Epithelial cell of esophagus (primary cell): ENCODE results near the gene CPPED1.

Source experiments
- DNase-seq: peaks from one replicate; pipeline ENCODE4 v3.0.0; 2010; ENCODE audit warnings: low read depth
- H3K4me3 ChIP-seq: 2 replicates; pipeline ENCODE4 v1.5.1; 2011; ENCODE audit warnings: mild to moderate bottlenecking, low read length, control low read depth
- TF ChIP-seq, protein P1 (sequence below): IDR thresholded peaks from 2 replicates; pipeline ENCODE4 v1.5.1; 2011; ENCODE audit warnings: low read depth, mild to moderate bottlenecking, low read length, control low read depth, inconsistent platforms; ENCODE audit not compliant: insufficient read depth; ENCODE audit errors: missing control alignments

The CPPED1 gene

DNA sequence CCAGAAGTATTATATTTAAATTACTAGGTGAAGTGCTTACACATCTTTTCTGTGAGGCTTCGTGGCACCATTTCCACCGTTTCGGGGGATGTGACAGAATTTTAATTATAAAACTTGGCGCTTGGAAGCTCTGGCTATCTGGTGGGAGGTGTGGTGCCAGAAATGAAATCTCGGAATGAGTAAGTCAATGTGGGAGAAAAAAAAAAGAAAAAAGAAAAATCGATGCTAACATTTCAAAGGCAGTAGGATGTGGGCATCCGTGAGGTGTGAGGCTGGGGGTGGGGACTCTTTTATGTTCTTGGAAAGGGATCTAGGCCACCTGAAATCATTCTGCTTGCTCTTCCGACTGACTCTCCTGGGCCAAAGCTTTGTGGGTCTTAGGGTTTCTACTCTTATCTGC is 21.9 kb downstream of the CPPED1 start:
- TF ChIP-seq, protein P1, sequence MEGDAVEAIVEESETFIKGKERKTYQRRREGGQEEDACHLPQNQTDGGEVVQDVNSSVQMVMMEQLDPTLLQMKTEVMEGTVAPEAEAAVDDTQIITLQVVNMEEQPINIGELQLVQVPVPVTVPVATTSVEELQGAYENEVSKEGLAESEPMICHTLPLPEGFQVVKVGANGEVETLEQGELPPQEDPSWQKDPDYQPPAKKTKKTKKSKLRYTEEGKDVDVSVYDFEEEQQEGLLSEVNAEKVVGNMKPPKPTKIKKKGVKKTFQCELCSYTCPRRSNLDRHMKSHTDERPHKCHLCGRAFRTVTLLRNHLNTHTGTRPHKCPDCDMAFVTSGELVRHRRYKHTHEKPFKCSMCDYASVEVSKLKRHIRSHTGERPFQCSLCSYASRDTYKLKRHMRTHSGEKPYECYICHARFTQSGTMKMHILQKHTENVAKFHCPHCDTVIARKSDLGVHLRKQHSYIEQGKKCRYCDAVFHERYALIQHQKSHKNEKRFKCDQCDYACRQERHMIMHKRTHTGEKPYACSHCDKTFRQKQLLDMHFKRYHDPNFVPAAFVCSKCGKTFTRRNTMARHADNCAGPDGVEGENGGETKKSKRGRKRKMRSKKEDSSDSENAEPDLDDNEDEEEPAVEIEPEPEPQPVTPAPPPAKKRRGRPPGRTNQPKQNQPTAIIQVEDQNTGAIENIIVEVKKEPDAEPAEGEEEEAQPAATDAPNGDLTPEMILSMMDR: no peak
- no peak for DNase-seq
- no peak overlapping the region for H3K4me3 ChIP-seq

DNA sequence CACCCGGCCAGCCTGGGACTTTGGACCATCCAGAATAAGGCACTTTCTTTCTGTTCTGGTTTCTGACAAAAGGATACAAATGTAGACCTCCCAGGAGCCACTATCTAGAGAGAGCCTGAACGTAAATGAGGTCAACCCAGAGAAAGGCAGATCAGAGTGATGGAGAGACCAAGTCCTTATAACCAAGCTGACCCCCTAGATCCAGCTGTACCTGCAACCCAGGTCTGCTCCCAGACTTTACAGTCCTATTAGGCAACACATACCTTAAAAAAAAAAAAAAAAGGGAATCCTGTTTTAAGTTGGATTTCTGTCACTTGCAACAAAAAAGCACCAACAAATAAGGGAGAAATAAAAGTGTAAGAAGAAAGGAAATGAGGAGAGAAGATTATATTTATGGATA is 23.2 kb downstream of the CPPED1 start:
- no peak for DNase-seq
- TF ChIP-seq, protein P1: no peak
- no peak overlapping the region for H3K4me3 ChIP-seq

GRCh38 chr16:12778726-12779125 is 25.0 kb downstream of the CPPED1 start:
- TF ChIP-seq, protein P1: no peak
- DNase-seq: no peak
- H3K4me3 ChIP-seq: no peak overlapping the region

DNA sequence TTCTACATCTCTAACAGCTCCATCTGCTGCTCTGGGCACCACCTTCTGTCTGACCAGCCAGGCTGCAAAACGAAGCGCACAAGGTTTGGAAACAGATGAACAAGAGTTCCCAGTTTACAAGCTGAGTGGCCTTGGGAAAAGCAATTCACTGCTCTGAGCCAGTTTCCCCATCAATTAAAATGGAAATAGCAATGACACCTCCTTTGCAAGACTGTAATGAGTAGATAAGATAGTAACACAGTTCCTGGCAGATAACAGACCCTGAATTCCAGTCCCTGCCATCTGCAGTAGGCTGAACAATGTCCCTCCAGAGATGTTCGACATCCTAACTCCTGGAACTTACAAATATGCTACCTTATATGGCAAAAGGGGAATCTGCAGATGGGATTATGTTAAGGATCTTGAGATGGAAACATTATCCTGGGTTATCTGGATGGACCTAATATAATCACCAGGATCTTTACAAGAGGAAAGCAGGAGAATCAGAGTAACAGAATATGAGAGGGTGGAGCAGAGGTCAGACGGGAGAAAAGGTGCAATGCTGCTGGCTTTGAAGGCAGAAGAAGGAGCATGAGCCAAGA is 27.9 kb downstream of the CPPED1 start:
- TF ChIP-seq, protein P1: no peak
- no peak overlapping the region for H3K4me3 ChIP-seq
- DNase-seq: no peak

DNA sequence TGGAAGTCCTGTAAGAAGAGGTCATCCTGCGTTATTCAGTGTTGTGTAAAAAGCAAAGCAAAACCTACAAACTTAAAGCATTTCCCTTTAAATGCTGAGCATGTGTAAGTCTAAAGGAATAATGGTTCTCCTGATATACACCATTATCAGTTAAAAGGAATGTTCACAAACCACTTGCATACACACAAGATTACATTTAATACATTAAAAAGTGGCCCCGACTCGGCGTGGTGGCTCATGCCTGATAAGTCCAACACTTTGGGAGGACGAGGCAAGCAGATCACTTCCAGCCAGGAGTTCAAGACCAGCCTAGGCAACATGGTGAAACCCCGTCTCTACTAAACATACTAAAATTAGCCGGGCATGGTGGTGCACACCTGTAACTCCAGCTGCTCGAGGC is 30.5 kb downstream of the CPPED1 start:
- H3K4me3 ChIP-seq: no peak overlapping the region
- TF ChIP-seq, protein P1: no peak
- no peak for DNase-seq

DNA sequence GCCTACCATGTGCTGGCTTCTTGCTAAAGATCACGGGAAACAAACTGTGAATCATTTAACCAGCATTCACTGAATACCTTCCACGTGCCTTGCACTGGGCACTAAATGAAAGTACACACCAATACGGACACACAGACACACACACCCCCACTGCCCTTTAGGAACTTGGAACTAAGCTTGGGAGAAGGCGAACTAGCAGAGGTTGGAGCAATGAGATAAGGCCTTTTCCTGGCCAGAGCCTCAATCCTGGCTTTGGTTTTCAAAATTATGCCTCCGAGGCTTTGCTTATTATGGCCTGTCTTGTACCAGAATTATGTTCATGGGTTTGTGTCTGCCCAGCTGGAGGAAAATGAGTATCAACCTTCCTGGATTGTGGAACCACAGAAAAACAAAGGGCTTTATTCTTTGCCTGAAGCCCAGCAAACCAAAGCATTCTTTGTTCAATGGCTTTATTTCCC is 32.3 kb downstream of the CPPED1 start:
- TF ChIP-seq, protein P1: no peak
- no peak overlapping the region for H3K4me3 ChIP-seq
- DNase-seq: no peak

DNA sequence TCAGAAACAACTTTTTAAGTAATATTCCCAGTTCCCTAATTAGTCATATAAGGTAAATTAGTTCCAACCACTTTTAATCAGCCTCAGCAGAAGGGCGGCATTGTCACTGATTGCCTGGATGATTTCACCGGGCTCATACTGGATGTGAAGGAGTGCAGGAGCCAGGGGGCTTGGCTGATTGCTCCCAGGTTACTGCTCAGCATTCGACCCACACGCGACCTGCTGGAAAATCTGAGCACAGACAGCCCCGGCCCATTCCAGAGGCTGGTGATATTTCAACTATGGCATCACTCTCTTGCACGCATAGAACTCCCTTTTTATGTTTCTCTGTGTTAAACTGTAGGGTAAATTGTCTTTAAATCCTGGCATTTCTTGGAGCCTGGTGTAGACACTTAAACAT is 34.2 kb downstream of the CPPED1 start:
- no peak for DNase-seq
- TF ChIP-seq, protein P1: no peak

More for the DNA sequence above, 34.2 kb downstream of the CPPED1 start:
- H3K4me3 ChIP-seq: no peak overlapping the region
